Neural crest cell (in vitro differentiated cells): Measurements from ENCODE around the gene EXOC6B. TPM values are rescaled to one million over a fixed set of nuclear protein-coding genes. Genes with fewer than 3 reads are reported as not detected.

ENCODE experiments used
- DNase-seq: peaks from one replicate; pipeline ENCODE4 v3.0.0; 2021; ENCODE audit warnings: low read depth, mixed read lengths, low spot score
- H3K27ac Mint-ChIP-seq: one replicate; pipeline ENCODE4 v1.8.0; 2021; ENCODE audit warnings: mild to moderate bottlenecking, mixed read lengths; ENCODE audit not compliant: unreplicated experiment
- H3K27me3 Mint-ChIP-seq: 2 replicates; pipeline ENCODE4 v1.8.0; 2021; ENCODE audit warnings: low read depth, mild to moderate bottlenecking, mixed read lengths
- H3K36me3 Mint-ChIP-seq: 2 replicates; pipeline ENCODE4 v1.8.0; 2021; ENCODE audit warnings: low read depth, mild to moderate bottlenecking, mixed read lengths
- H3K4me1 Mint-ChIP-seq: 2 replicates; pipeline ENCODE4 v1.8.0; 2021; ENCODE audit warnings: mixed read lengths
- H3K4me3 Mint-ChIP-seq: one replicate; pipeline ENCODE4 v1.8.0; 2021; ENCODE audit warnings: mild to moderate bottlenecking, mixed read lengths
- H3K9me3 Mint-ChIP-seq: 2 replicates; pipeline ENCODE4 v1.8.0; 2021; ENCODE audit warnings: mixed read lengths
- total RNA-seq: library from RNA; stranded (reverse); gene quantifications from 2 replicates; pipeline ENCODE4 v1.2.1, GENCODE V29; 2021
- TF ChIP-seq, protein P1 (sequence below): fragments of 200-600 bp; sonication (generic); conservative IDR thresholded peaks from 2 replicates; pipeline ENCODE4 v1.5.0; 2021; ENCODE audit warnings: antibody characterized with exemption, mild to moderate bottlenecking

The EXOC6B gene
- total RNA-seq, 1 donor from 2014 or later: 28.2 TPM

DNA sequence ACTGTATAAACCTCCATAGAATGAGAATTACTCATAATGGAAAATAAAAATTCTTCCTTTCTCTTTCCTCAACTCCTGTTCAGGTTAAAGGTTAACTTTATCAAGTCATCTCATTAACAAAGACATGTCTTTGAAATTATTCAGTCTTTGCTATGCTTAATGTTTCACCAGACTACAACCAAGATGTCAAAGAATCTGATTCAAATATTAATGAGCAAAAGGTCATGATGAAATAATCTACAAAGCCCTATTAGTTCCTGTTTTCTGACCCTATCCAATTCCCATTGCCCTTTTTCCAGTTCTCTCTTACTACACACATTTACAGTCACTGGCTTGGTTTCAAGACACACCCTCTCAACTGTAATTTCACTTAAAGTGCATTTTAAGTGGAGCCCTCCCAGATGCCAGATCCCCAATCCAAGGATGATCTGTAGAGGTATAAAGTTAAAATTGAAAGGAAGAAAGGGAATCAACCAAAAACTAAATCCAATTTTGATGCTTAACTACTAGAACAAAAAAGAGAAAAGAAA lies 431.2 kb downstream of the EXOC6B start:
- H3K9me3 Mint-ChIP-seq: peaks cover 3% of the 10 kb centered on the region
- H3K4me1 Mint-ChIP-seq: peaks cover 12% of the 10 kb centered on the region
- no peak for DNase-seq
- H3K36me3 Mint-ChIP-seq: peaks cover 3% of the 10 kb centered on the region
- H3K4me3 Mint-ChIP-seq: no peak overlapping the region
- H3K27ac Mint-ChIP-seq: no peak overlapping the region
- H3K27me3 Mint-ChIP-seq: no peaks in the 10 kb centered on the region
- TF ChIP-seq, protein P1, sequence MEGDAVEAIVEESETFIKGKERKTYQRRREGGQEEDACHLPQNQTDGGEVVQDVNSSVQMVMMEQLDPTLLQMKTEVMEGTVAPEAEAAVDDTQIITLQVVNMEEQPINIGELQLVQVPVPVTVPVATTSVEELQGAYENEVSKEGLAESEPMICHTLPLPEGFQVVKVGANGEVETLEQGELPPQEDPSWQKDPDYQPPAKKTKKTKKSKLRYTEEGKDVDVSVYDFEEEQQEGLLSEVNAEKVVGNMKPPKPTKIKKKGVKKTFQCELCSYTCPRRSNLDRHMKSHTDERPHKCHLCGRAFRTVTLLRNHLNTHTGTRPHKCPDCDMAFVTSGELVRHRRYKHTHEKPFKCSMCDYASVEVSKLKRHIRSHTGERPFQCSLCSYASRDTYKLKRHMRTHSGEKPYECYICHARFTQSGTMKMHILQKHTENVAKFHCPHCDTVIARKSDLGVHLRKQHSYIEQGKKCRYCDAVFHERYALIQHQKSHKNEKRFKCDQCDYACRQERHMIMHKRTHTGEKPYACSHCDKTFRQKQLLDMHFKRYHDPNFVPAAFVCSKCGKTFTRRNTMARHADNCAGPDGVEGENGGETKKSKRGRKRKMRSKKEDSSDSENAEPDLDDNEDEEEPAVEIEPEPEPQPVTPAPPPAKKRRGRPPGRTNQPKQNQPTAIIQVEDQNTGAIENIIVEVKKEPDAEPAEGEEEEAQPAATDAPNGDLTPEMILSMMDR: no peak

GRCh38 chr2:72389447-72389846 lies 436.4 kb downstream of the EXOC6B start:
- TF ChIP-seq, protein P1: no peak
- Mint-ChIP-seq H3K9me3 (peaks cover 10% of the 10 kb centered on the region), H3K36me3 (peaks cover 13% of the 10 kb centered on the region), H3K27ac (no peak overlapping the region), H3K4me1 (peaks cover 5% of the 10 kb centered on the region), H3K27me3 (no peaks in the 10 kb centered on the region), H3K4me3 (no peak overlapping the region)
- DNase-seq: no peak

- TF ChIP-seq, protein P1: no peak
- no peak for DNase-seq
- Mint-ChIP-seq H3K27me3 (no peaks in the 10 kb centered on the region), H3K36me3 (peaks cover 18% of the 10 kb centered on the region), H3K4me3 (no peak overlapping the region), H3K27ac (no peak overlapping the region), H3K4me1 (peaks cover 4% of the 10 kb centered on the region), H3K9me3 (peaks cover 16% of the 10 kb centered on the region)
Measured at GRCh38 chr2:72388263-72388662, 437.6 kb downstream of the EXOC6B start.

- Mint-ChIP-seq H3K36me3 (peaks cover 21% of the 10 kb centered on the region), H3K27me3 (no peaks in the 10 kb centered on the region), H3K9me3 (peaks cover 14% of the 10 kb centered on the region), H3K27ac (no peak overlapping the region), H3K4me3 (no peak overlapping the region), H3K4me1 (peaks cover 4% of the 10 kb centered on the region)
- TF ChIP-seq, protein P1: no peak
- no peak for DNase-seq
Measured at GRCh38 chr2:72386288-72386687, 439.5 kb downstream of the EXOC6B start.

GRCh38 chr2:72378753-72379348 lies 447.0 kb downstream of the EXOC6B start:
- TF ChIP-seq, protein P1: no peak
- DNase-seq: no peak
- H3K36me3 Mint-ChIP-seq: peaks cover 34% of the 10 kb centered on the region
- peaks cover 5% of the 10 kb centered on the region for H3K9me3 Mint-ChIP-seq
- H3K4me3 Mint-ChIP-seq: no peak overlapping the region
- no peaks in the 10 kb centered on the region for H3K27me3 Mint-ChIP-seq
- H3K27ac Mint-ChIP-seq: no peak overlapping the region
- peaks cover 15% of the 10 kb centered on the region for H3K4me1 Mint-ChIP-seq
